Astrocyte (in vitro differentiated cells and primary cell): Measurements from ENCODE around the gene DGKB. TPM values are rescaled to one million over a fixed set of nuclear protein-coding genes. Genes with fewer than 3 reads are reported as not detected.

Experiments used
- DNase-seq: peaks from one replicate; pipeline ENCODE4 v3.0.0-alpha.2; 2010; ENCODE audit warnings: low read depth
- FAIRE-seq: peaks from 2 replicates; lab custom pipeline; 2011; peaks lifted over from hg19 to GRCh38; lab: Jason Lieb, UNC
- H2AFZ ChIP-seq: 2 replicates; pipeline ENCODE4 v1.6.0; 2012; ENCODE audit warnings: low read depth, low read length, inconsistent platforms
- H3K27ac ChIP-seq: 2 replicates; pipeline ENCODE4 v1.5.1; 2011; ENCODE audit warnings: low read depth, low read length, inconsistent platforms
- H3K27me3 ChIP-seq: 2 replicates; pipeline ENCODE4 v1.6.0; 2011; ENCODE audit warnings: low read length, inconsistent platforms; ENCODE audit not compliant: insufficient read depth
- H3K36me3 ChIP-seq: 2 replicates; pipeline ENCODE4 v1.5.1; 2011; ENCODE audit warnings: low read length, inconsistent platforms; ENCODE audit not compliant: insufficient read depth
- H3K4me1 ChIP-seq: 2 replicates; pipeline ENCODE4 v1.5.1; 2011; ENCODE audit warnings: low read length, inconsistent platforms; ENCODE audit not compliant: insufficient read depth
- H3K4me2 ChIP-seq: 2 replicates; pipeline ENCODE4 v1.6.0; 2012; ENCODE audit warnings: low read length, inconsistent platforms
- H3K4me3 ChIP-seq: 2 replicates; pipeline ENCODE4 v1.5.1; 2011; ENCODE audit warnings: low read depth, mild to moderate bottlenecking, low read length, inconsistent platforms; ENCODE audit not compliant: insufficient read depth
- H3K79me2 ChIP-seq: 2 replicates; pipeline ENCODE4 v1.6.0; 2012; ENCODE audit warnings: mild to moderate bottlenecking, low read length, inconsistent platforms; ENCODE audit not compliant: insufficient read depth
- H3K9ac ChIP-seq: 2 replicates; pipeline ENCODE4 v1.6.0; 2012; ENCODE audit warnings: mild to moderate bottlenecking, low read length, inconsistent platforms
- H3K9me3 ChIP-seq: 2 replicates; pipeline ENCODE4 v1.5.1; 2012; ENCODE audit warnings: low read depth, mild to moderate bottlenecking, low read length, inconsistent platforms; ENCODE audit not compliant: insufficient read depth
- H4K20me1 ChIP-seq: 2 replicates; pipeline ENCODE4 v1.6.0; 2012; ENCODE audit warnings: low read length, inconsistent platforms; ENCODE audit not compliant: insufficient read depth
- H3K27ac Mint-ChIP-seq: one replicate; pipeline ENCODE4 v1.8.0; 2021; ENCODE audit warnings: mild to moderate bottlenecking, mixed read lengths; ENCODE audit not compliant: unreplicated experiment
- H3K27me3 Mint-ChIP-seq: one replicate; pipeline ENCODE4 v1.8.0; 2021; ENCODE audit warnings: low read depth, mixed read lengths; ENCODE audit not compliant: unreplicated experiment
- H3K36me3 Mint-ChIP-seq: one replicate; pipeline ENCODE4 v1.8.0; 2021; ENCODE audit warnings: low read depth, mixed read lengths; ENCODE audit not compliant: unreplicated experiment
- H3K4me1 Mint-ChIP-seq: one replicate; pipeline ENCODE4 v1.8.0; 2021; ENCODE audit warnings: low read depth, mixed read lengths; ENCODE audit not compliant: unreplicated experiment
- H3K4me3 Mint-ChIP-seq: one replicate; pipeline ENCODE4 v1.8.0; 2021; ENCODE audit warnings: mild to moderate bottlenecking, moderate library complexity, mixed read lengths; ENCODE audit not compliant: unreplicated experiment
- H3K9me3 Mint-ChIP-seq: one replicate; pipeline ENCODE4 v1.8.0; 2021; ENCODE audit warnings: mild to moderate bottlenecking, mixed read lengths; ENCODE audit not compliant: unreplicated experiment
- EZH2 ChIP-seq: IDR thresholded peaks from 2 replicates; pipeline ENCODE4 v1.6.1; 2012; ENCODE audit warnings: mild to moderate bottlenecking, low read length, inconsistent platforms; ENCODE audit not compliant: insufficient read depth
- total RNA-seq: library from RNA; stranded (reverse); gene quantifications from 2 replicates; pipeline ENCODE4 v1.2.1, GENCODE V29; 2021
- TF ChIP-seq, protein P1 (sequence below): IDR thresholded peaks from 2 replicates; pipeline ENCODE4 v1.5.1; 2011; ENCODE audit warnings: low read depth, mild to moderate bottlenecking, inconsistent platforms, low read length, moderate library complexity; ENCODE audit not compliant: insufficient read depth

Gene DGKB
- total RNA-seq, 1 donor from 2014 or later = 0.39 TPM

DNA sequence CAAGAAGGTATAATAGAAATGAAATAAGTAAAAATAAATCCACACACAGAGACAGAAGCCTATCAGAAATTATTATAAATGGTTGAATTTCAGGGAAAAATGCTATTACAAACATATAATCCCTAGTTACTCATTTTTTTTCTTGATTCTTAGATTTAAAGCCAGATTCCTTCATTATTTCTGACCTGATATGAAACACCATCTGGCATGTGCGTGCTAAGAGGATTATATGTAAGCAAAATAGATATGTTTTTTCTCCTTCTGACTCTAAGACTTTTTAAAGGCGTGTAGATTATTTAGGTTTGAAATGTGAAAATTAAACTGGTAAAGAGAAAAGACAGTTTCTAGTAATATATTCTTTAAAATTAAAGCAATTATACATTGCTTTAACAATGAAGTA lies 676.4 kb downstream of the DGKB start:
- Histone ChIP-seq H3K79me2 (no peaks in the 10 kb centered on the region), H2AFZ (no peak overlapping the region), H3K36me3 (no peaks in the 10 kb centered on the region), H3K9ac (no peak overlapping the region), H3K27ac (no peak overlapping the region), H3K27me3 (no peaks in the 10 kb centered on the region), H3K9me3 (no peaks in the 10 kb centered on the region), H3K4me3 (no peak overlapping the region), H3K4me1 (no peaks in the 10 kb centered on the region), H3K4me2 (no peak overlapping the region), H4K20me1 (no peaks in the 10 kb centered on the region)
- Mint-ChIP-seq H3K9me3 (no peaks in the 10 kb centered on the region), H3K27me3 (no peaks in the 10 kb centered on the region), H3K36me3 (no peaks in the 10 kb centered on the region), H3K4me3 (no peak overlapping the region), H3K4me1 (no peaks in the 10 kb centered on the region), H3K27ac (no peak overlapping the region)
- TF ChIP-seq EZH2 = no peak
- TF ChIP-seq, protein P1, sequence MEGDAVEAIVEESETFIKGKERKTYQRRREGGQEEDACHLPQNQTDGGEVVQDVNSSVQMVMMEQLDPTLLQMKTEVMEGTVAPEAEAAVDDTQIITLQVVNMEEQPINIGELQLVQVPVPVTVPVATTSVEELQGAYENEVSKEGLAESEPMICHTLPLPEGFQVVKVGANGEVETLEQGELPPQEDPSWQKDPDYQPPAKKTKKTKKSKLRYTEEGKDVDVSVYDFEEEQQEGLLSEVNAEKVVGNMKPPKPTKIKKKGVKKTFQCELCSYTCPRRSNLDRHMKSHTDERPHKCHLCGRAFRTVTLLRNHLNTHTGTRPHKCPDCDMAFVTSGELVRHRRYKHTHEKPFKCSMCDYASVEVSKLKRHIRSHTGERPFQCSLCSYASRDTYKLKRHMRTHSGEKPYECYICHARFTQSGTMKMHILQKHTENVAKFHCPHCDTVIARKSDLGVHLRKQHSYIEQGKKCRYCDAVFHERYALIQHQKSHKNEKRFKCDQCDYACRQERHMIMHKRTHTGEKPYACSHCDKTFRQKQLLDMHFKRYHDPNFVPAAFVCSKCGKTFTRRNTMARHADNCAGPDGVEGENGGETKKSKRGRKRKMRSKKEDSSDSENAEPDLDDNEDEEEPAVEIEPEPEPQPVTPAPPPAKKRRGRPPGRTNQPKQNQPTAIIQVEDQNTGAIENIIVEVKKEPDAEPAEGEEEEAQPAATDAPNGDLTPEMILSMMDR = no peak
- FAIRE-seq (no peak), DNase-seq (no peak)

- H3K36me3 ChIP-seq = no peaks in the 10 kb centered on the region
- DNase-seq (peak; percentile 25), FAIRE-seq (no peak)
- H3K9ac ChIP-seq = no peak overlapping the region
- Mint-ChIP-seq H3K4me3 (no peak overlapping the region), H3K27ac (no peak overlapping the region), H3K9me3 (no peaks in the 10 kb centered on the region), H3K4me1 (peaks cover 1% of the 10 kb centered on the region), H3K36me3 (no peaks in the 10 kb centered on the region), H3K27me3 (no peaks in the 10 kb centered on the region)
- no peaks in the 10 kb centered on the region for H3K27me3 ChIP-seq
- no peaks in the 10 kb centered on the region for H4K20me1 ChIP-seq
- H3K4me2 ChIP-seq = no peak overlapping the region
- no peaks in the 10 kb centered on the region for H3K79me2 ChIP-seq
- no peak overlapping the region for H3K4me3 ChIP-seq
- H3K9me3 ChIP-seq = no peaks in the 10 kb centered on the region
- H3K4me1 ChIP-seq = no peaks in the 10 kb centered on the region
- H3K27ac ChIP-seq = no peak overlapping the region
- no peak for TF ChIP-seq EZH2
- TF ChIP-seq, protein P1 = no peak
- H2AFZ ChIP-seq = no peak overlapping the region
Observed at GRCh38 chr7:14219125-14219524, 683.4 kb downstream of the DGKB start.

DNA sequence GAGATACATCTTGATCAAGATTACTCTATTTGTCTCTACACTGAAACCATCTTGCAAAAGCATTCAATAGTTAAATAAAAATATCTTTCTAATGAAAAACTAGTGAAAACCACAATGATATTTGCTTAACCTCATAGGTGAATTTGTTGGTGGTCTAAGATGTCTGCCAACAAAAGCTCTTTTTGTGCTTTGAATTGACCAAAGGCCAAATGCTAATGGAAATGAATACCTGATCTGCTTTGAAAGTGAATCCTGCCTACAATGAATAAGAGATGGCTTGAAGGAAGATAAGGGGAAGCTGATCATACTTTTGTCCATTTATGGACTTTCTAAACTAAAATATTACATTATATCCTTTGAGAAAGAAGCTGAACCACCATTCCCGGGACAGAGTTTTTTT lies 684.2 kb downstream of the DGKB start:
- peaks cover 1% of the 10 kb centered on the region for H3K4me1 Mint-ChIP-seq
- H3K4me2 ChIP-seq = no peak overlapping the region
- H3K27me3 Mint-ChIP-seq = no peaks in the 10 kb centered on the region
- no peak overlapping the region for H3K9ac ChIP-seq
- H4K20me1 ChIP-seq = no peaks in the 10 kb centered on the region
- H3K9me3 ChIP-seq = no peaks in the 10 kb centered on the region
- no peak for TF ChIP-seq EZH2
- TF ChIP-seq, protein P1 = no peak
- no peak overlapping the region for H2AFZ ChIP-seq
- no peaks in the 10 kb centered on the region for H3K36me3 Mint-ChIP-seq
- H3K79me2 ChIP-seq = no peaks in the 10 kb centered on the region
- H3K27ac ChIP-seq = no peak overlapping the region
- no peaks in the 10 kb centered on the region for H3K9me3 Mint-ChIP-seq
- H3K4me1 ChIP-seq = no peaks in the 10 kb centered on the region
- FAIRE-seq = no peak
- H3K4me3 ChIP-seq = no peak overlapping the region
- H3K4me3 Mint-ChIP-seq = no peak overlapping the region
- H3K36me3 ChIP-seq = no peaks in the 10 kb centered on the region
- peak; percentile 62 for DNase-seq
- H3K27me3 ChIP-seq = no peaks in the 10 kb centered on the region
- no peak overlapping the region for H3K27ac Mint-ChIP-seq
